Measurements from ENCODE around the gene L3MBTL4.

Gene L3MBTL4

DNA sequence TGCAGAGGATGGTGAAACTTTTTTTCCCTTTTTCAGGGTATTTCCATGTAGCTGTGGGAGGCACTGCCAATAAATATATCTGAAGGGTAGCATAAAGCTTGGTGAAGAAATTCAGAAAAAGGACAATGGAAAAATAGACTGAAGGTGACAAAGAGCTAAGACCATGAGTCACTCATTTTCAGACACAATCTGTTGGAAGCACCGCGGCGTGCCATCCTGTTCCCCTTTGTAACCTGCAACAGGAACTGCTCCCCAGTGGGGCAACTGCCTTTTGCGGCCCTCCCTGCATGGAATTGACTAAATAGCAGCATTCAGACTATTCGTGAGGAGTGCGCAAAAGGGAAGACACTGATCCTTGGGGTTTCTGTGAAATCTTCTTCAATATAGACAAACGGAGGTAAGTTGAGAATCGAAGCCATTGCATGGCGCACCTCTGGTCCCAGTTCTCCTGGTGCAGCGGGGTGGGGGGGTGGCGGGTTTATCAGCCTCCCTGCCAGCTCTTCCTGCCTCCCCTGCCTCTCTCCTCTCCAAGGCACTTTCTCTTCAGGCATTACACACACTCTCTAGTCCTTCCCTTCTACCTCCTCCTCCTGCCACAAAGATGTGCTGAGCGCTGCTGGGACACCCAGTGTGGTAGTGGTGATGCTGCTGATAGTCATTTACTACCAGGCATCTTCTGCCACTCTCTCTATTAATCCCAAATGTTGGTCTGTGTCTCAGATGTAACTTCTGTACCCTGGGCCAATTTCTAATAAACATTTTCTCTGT is 393.2 kb downstream of the L3MBTL4 start:
- WGBS (ENCODE audit: extremely low coverage, insufficient coverage, low lambda C conversion rate) = no CpG with 5 or more reads among the region's 12 CpGs
- Histone ChIP-seq H3K79me2 (ENCODE audit: control insufficient read depth, insufficient read depth, low read length) (no peaks in the 10 kb centered on the region), H3K23ac (ENCODE audit: low read length) (no peak overlapping the region), H3K4me3 (ENCODE audit: low read length) (no peak overlapping the region), H2BK5ac (ENCODE audit: low read length) (no peak overlapping the region), H2AK5ac (ENCODE audit: low read length) (no peak overlapping the region), H3K4me2 (ENCODE audit: low read length) (no peak overlapping the region), H3K9ac (ENCODE audit: low read length) (no peak overlapping the region), H3K4me1 (ENCODE audit: control insufficient read depth, low read depth, low read length) (no peaks in the 10 kb centered on the region), H2BK120ac (ENCODE audit: low read depth, low read length) (no peak overlapping the region), H3K36me3 (ENCODE audit: control insufficient read depth, insufficient read depth, low read length) (no peaks in the 10 kb centered on the region), H3K4ac (ENCODE audit: low read depth, low read length) (no peak overlapping the region), H4K8ac (ENCODE audit: low read depth, low read length) (no peak overlapping the region), H3K18ac (ENCODE audit: low read length) (no peak overlapping the region), H3K27ac (ENCODE audit: low read depth, low read length) (no peak overlapping the region), H3K79me1 (ENCODE audit: low read length) (no peaks in the 10 kb centered on the region), H3K56ac (ENCODE audit: low read length) (no peak overlapping the region), H4K5ac (ENCODE audit: low read length) (no peak overlapping the region), H2BK15ac (replicated peaks; ENCODE audit: low read depth) (no peak overlapping the region), H3K27me3 (ENCODE audit: insufficient read depth, low read length, poor library complexity) (no peaks in the 10 kb centered on the region)
- no peak for DNase-seq

GRCh38 chr18:6018671-6019070 is 396.0 kb downstream of the L3MBTL4 start:
- H3K4me3 ChIP-seq (ENCODE audit: low read length) = no peak overlapping the region
- H4K8ac ChIP-seq (ENCODE audit: low read depth, low read length) = no peak overlapping the region
- no peak overlapping the region for H3K18ac ChIP-seq (ENCODE audit: low read length)
- WGBS (ENCODE audit: extremely low coverage, insufficient coverage, low lambda C conversion rate) = no CpG with 5 or more reads among the region's 1 CpG
- no peak overlapping the region for H3K56ac ChIP-seq (ENCODE audit: low read length)
- no peaks in the 10 kb centered on the region for H3K4me1 ChIP-seq (ENCODE audit: control insufficient read depth, low read depth, low read length)
- no peaks in the 10 kb centered on the region for H3K79me1 ChIP-seq (ENCODE audit: low read length)
- no peak overlapping the region for H3K23ac ChIP-seq (ENCODE audit: low read length)
- H2AK5ac ChIP-seq (ENCODE audit: low read length) = no peak overlapping the region
- H3K4ac ChIP-seq (ENCODE audit: low read depth, low read length) = no peak overlapping the region
- H3K36me3 ChIP-seq (ENCODE audit: control insufficient read depth, insufficient read depth, low read length) = no peaks in the 10 kb centered on the region
- peak; percentile 33 for DNase-seq
- H2BK120ac ChIP-seq (ENCODE audit: low read depth, low read length) = no peak overlapping the region
- H2BK5ac ChIP-seq (ENCODE audit: low read length) = no peak overlapping the region
- no peak overlapping the region for H2BK15ac ChIP-seq (replicated peaks; ENCODE audit: low read depth)
- H3K9ac ChIP-seq (ENCODE audit: low read length) = no peak overlapping the region
- no peak overlapping the region for H4K5ac ChIP-seq (ENCODE audit: low read length)
- H3K79me2 ChIP-seq (ENCODE audit: control insufficient read depth, insufficient read depth, low read length) = no peaks in the 10 kb centered on the region
- no peak overlapping the region for H3K27ac ChIP-seq (ENCODE audit: low read depth, low read length)
- H3K4me2 ChIP-seq (ENCODE audit: low read length) = no peak overlapping the region
- H3K27me3 ChIP-seq (ENCODE audit: insufficient read depth, low read length, poor library complexity) = no peaks in the 10 kb centered on the region

GRCh38 chr18:6017171-6017570 is 397.5 kb downstream of the L3MBTL4 start:
- Histone ChIP-seq H2BK5ac (ENCODE audit: low read length) (no peak overlapping the region), H3K36me3 (ENCODE audit: control insufficient read depth, insufficient read depth, low read length) (no peaks in the 10 kb centered on the region), H3K56ac (ENCODE audit: low read length) (no peak overlapping the region), H3K27me3 (ENCODE audit: insufficient read depth, low read length, poor library complexity) (no peaks in the 10 kb centered on the region), H3K4ac (ENCODE audit: low read depth, low read length) (no peak overlapping the region), H2AK5ac (ENCODE audit: low read length) (no peak overlapping the region), H3K27ac (ENCODE audit: low read depth, low read length) (no peak overlapping the region), H2BK15ac (replicated peaks; ENCODE audit: low read depth) (no peak overlapping the region), H2BK120ac (ENCODE audit: low read depth, low read length) (no peak overlapping the region), H3K79me2 (ENCODE audit: control insufficient read depth, insufficient read depth, low read length) (no peaks in the 10 kb centered on the region), H4K8ac (ENCODE audit: low read depth, low read length) (no peak overlapping the region), H3K23ac (ENCODE audit: low read length) (no peak overlapping the region), H4K5ac (ENCODE audit: low read length) (no peak overlapping the region), H3K9ac (ENCODE audit: low read length) (no peak overlapping the region), H3K4me1 (ENCODE audit: control insufficient read depth, low read depth, low read length) (no peaks in the 10 kb centered on the region), H3K79me1 (ENCODE audit: low read length) (no peaks in the 10 kb centered on the region), H3K4me3 (ENCODE audit: low read length) (no peak overlapping the region), H3K18ac (ENCODE audit: low read length) (no peak overlapping the region), H3K4me2 (ENCODE audit: low read length) (no peak overlapping the region)
- DNase-seq = no peak
- no CpG with 5 or more reads among the region's 5 CpGs for WGBS (ENCODE audit: extremely low coverage, insufficient coverage, low lambda C conversion rate)

DNA sequence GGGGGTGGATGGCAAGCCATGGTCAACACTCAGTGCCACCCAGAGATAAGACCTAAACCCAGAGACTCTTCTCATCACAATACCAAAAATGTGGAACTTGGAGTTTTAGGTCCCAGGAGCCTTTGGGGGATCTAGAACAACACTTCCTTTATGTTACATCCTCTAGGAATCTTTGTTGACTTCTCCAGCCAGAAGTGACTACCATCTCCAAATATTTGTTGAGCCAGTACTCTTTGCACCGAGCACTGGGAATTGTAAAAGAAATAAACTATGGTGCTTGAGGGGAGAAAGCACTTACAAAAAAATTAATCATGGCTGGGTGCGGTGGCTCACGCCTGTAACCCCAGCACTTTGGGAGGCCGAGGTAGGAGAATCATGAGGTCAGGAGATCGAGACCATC is 399.3 kb downstream of the L3MBTL4 start:
- Histone ChIP-seq H3K56ac (ENCODE audit: low read length) (no peak overlapping the region), H3K9ac (ENCODE audit: low read length) (no peak overlapping the region), H2BK5ac (ENCODE audit: low read length) (no peak overlapping the region), H3K27ac (ENCODE audit: low read depth, low read length) (no peak overlapping the region), H3K4me1 (ENCODE audit: control insufficient read depth, low read depth, low read length) (no peaks in the 10 kb centered on the region), H3K18ac (ENCODE audit: low read length) (no peak overlapping the region), H3K79me1 (ENCODE audit: low read length) (no peaks in the 10 kb centered on the region), H3K4ac (ENCODE audit: low read depth, low read length) (no peak overlapping the region), H2BK120ac (ENCODE audit: low read depth, low read length) (no peak overlapping the region), H3K23ac (ENCODE audit: low read length) (no peak overlapping the region), H3K4me2 (ENCODE audit: low read length) (no peak overlapping the region), H2BK15ac (replicated peaks; ENCODE audit: low read depth) (no peak overlapping the region), H4K5ac (ENCODE audit: low read length) (no peak overlapping the region), H3K36me3 (ENCODE audit: control insufficient read depth, insufficient read depth, low read length) (no peaks in the 10 kb centered on the region), H3K79me2 (ENCODE audit: control insufficient read depth, insufficient read depth, low read length) (no peaks in the 10 kb centered on the region), H3K27me3 (ENCODE audit: insufficient read depth, low read length, poor library complexity) (no peaks in the 10 kb centered on the region), H3K4me3 (ENCODE audit: low read length) (no peak overlapping the region), H4K8ac (ENCODE audit: low read depth, low read length) (no peak overlapping the region), H2AK5ac (ENCODE audit: low read length) (no peak overlapping the region)
- WGBS (ENCODE audit: extremely low coverage, insufficient coverage, low lambda C conversion rate) = no CpG with 5 or more reads among the region's 5 CpGs
- no peak for DNase-seq

DNA sequence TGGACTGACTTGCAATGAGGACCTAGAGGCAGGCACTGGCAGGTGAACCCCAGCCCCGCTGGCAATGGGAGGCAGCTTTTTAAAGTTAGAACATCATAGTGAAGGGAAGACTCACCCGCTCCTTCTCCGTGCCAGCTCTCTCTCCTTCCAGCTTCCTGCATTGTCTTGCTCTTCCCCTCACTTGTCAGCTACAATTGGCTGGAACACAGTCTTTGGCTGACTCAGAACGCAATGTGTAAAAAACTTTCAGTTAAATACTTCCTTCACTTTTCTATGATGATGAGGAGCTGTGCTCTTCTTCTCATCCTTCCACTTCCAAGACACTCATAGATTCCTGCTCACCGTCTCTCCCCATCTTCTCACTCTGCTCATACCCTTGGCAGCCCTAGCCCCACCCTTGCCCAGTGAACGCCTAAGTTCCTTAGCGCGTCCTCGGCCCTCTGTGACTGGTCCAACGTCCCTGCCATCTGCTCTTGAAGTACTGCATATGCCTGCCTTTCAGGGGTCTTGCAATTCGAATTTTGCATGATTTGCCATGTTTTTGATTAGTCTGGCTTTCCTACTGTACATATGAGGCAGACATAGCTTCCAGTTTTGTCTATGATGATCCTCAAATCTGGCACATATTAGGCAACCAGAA is 401.4 kb downstream of the L3MBTL4 start:
- no peaks in the 10 kb centered on the region for H3K4me1 ChIP-seq (ENCODE audit: control insufficient read depth, low read depth, low read length)
- H3K23ac ChIP-seq (ENCODE audit: low read length) = no peak overlapping the region
- H3K79me2 ChIP-seq (ENCODE audit: control insufficient read depth, insufficient read depth, low read length) = no peaks in the 10 kb centered on the region
- no peak overlapping the region for H3K56ac ChIP-seq (ENCODE audit: low read length)
- no peak overlapping the region for H2AK5ac ChIP-seq (ENCODE audit: low read length)
- H3K79me1 ChIP-seq (ENCODE audit: low read length) = no peaks in the 10 kb centered on the region
- no peak overlapping the region for H3K4me3 ChIP-seq (ENCODE audit: low read length)
- H3K4ac ChIP-seq (ENCODE audit: low read depth, low read length) = no peak overlapping the region
- H3K4me2 ChIP-seq (ENCODE audit: low read length) = no peak overlapping the region
- no peaks in the 10 kb centered on the region for H3K27me3 ChIP-seq (ENCODE audit: insufficient read depth, low read length, poor library complexity)
- WGBS (ENCODE audit: extremely low coverage, insufficient coverage, low lambda C conversion rate) = no CpG with 5 or more reads among the region's 11 CpGs
- H3K9ac ChIP-seq (ENCODE audit: low read length) = no peak overlapping the region
- H3K36me3 ChIP-seq (ENCODE audit: control insufficient read depth, insufficient read depth, low read length) = no peaks in the 10 kb centered on the region
- H4K5ac ChIP-seq (ENCODE audit: low read length) = no peak overlapping the region
- no peak overlapping the region for H3K27ac ChIP-seq (ENCODE audit: low read depth, low read length)
- H2BK15ac ChIP-seq (replicated peaks; ENCODE audit: low read depth) = no peak overlapping the region
- no peak overlapping the region for H2BK5ac ChIP-seq (ENCODE audit: low read length)
- DNase-seq = no peak
- H3K18ac ChIP-seq (ENCODE audit: low read length) = no peak overlapping the region
- no peak overlapping the region for H2BK120ac ChIP-seq (ENCODE audit: low read depth, low read length)
- H4K8ac ChIP-seq (ENCODE audit: low read depth, low read length) = no peak overlapping the region

Data from mesendoderm (in vitro differentiated cells).